GM21786 (cell line): ENCODE measurements around the gene SPACA4.
"Not testable (repeated sequence)": the region's sequence is repeated elsewhere in the genome, so short reads cannot be mapped to it uniquely, and the experiment has no call there.

Experiments used
- ATAC-seq: cut with Tn5 transposase; IDR thresholded peaks from one replicate; pipeline ENCODE4 v1.9.1; 2021; ENCODE audit not compliant: unreplicated experiment

Gene SPACA4

GRCh38 chr19:48606463-48607358 lies at the start of gene SPACA4:
Gene SPACA4 (plus strand): TSS chr19:48606742. CDS start chr19:48606979, 237 bp downstream.
- no peak for ATAC-seq

DNA sequence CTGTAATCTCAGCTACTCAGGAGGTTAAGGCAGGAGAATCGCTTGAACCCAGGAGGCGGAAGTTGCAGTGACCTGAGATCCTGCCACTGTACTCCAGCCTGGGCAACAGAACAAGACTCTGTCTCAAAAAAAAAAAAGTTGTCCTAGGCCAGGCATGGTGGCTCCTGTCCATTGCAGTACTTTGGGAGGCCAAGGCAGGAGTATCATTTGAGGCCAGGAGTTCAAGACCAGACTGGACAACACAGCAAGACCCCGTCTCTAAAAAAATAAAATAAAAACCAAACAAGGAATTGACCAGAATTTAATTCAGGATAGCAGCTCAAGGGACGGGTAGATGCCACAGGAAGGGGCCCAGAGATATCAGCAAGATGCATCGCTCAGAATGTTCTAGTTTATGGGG lies 49.7 kb upstream of the SPACA4 start:
- ATAC-seq = no peak

- no peak for ATAC-seq
These were observed 48.4 kb upstream of the SPACA4 start for GRCh38 chr19:48558018-48558684.

DNA sequence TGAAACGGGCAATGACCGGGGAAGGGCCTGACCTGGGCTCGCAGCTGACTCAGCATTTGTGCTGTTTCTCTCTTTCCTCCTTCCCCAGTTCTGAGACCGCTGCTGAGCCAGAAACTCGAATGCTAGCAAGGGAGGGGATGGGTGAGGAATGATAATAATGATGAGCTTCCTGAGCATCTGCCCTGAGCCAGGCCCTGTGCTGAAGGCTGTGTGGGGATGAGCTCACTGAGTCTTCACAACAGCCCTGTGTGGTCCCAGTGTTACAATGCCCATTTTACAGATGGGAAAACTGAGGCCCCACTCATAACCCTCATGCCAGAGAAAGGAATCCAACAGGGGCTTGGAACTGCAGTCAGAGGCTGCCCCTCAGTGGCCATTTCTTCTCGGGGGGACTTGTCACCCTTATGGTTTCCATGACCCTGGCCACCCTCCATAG lies 46.4 kb upstream of the SPACA4 start:
- ATAC-seq = no peak

DNA sequence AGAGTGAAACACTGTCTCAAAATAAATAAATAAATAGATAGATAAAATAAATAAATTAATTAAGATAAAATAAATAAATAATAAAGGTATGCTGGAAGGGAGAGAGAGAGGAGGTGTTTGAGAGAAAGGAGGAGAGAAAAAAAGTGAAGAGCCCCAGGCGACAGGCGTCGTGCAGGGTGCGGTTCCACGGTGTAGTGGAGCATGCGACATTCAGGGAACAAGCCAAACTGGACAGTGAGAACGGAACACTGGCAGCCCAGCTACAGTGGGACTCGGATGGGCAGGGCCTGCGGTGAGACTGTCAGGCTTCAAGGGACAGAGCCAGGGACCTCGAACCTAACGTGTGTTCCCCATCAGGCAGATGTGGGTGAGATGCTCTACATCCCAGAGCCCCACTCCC lies 45.1 kb upstream of the SPACA4 start:
- no peak for ATAC-seq

DNA sequence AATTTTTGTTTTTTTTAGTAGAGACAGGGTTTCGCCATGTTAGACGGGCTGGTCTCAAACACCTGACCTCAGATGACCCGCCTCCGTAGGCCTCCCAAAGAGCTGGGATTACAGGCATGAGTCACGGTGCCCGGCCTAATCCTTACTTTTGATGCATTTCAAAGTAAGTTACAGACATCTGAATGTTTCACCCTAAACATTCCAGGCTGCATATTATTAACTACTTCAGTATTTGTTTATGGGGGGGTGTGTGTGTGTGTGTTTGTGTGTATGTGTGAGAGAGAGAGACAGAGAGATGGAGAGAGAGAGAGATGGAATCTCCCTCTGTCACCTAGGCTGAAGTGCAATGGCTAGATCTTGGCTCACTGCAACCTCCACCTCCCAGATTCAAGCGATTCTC lies 41.5 kb upstream of the SPACA4 start:
- ATAC-seq = no peak

- ATAC-seq = no peak
These were observed 38.1 kb upstream of the SPACA4 start for GRCh38 chr19:48568345-48568886.

DNA sequence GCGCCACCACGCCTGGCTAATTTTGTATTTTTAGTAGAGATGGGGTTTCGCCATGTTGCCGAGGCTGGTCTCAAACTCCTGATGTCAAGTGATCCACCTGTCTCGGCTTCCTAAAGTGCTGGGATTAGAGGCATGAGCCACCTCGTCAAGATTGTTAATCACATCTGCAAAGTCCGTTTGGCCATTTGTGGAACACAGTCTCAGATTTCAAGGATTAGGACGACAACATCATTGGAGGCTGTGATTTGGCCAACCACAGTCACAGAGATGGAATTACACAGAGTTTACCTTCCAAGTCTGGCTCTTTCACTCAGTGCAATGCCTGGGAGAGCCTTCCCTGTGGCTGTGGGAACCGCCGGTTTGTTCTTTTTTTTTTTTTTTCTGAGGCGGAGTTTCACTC lies 36.7 kb upstream of the SPACA4 start:
- no peak for ATAC-seq

GRCh38 chr19:48571378-48572162 lies 35.0 kb upstream of the SPACA4 start:
- ATAC-seq = no peak

DNA sequence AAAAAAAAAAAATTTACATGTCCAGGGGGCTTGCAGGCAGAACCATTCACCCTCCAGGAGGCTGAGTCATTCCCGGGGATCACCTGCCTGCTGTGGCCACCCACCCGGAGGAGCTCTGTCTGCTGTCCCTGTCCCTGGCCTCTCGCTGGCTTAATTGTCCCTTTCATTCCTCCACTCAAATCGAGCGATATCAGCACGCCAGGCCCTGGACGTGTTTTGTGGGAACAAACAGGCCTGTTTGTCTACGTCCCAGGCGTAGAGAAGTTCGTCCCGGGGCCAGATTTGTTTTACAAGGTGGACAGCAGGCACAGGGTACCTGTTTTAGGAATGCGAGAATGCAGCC lies 33.4 kb upstream of the SPACA4 start:
- ATAC-seq = no peak

- no peak for ATAC-seq
These were observed 30.5 kb upstream of the SPACA4 start for GRCh38 chr19:48575931-48576622.

- not testable (repeated sequence) for ATAC-seq
These were observed 28.6 kb upstream of the SPACA4 start for GRCh38 chr19:48577908-48578307.

GRCh38 chr19:48578891-48579290 lies 27.7 kb upstream of the SPACA4 start:
- ATAC-seq = no peak

DNA sequence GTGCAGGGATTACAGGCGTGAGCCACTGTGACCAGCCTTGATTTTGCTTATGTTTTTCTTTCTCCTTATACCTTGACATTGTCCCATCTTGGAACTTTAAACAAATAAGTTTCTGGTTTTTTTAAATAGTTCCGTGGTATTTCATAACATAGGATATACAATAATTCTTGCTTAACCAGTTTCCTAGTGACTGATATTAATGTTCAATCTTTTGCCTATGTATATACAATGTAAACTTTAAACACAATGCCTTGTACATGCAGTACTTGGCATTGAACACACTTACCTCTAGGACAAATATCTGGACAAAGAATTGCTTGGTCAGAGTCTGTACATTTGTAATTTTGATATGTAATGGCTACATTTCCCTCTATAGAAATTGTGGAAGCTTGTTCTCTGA lies 24.4 kb upstream of the SPACA4 start:
- no peak for ATAC-seq

- ATAC-seq = no peak
These were observed 19.2 kb upstream of the SPACA4 start for GRCh38 chr19:48587387-48587786.

DNA sequence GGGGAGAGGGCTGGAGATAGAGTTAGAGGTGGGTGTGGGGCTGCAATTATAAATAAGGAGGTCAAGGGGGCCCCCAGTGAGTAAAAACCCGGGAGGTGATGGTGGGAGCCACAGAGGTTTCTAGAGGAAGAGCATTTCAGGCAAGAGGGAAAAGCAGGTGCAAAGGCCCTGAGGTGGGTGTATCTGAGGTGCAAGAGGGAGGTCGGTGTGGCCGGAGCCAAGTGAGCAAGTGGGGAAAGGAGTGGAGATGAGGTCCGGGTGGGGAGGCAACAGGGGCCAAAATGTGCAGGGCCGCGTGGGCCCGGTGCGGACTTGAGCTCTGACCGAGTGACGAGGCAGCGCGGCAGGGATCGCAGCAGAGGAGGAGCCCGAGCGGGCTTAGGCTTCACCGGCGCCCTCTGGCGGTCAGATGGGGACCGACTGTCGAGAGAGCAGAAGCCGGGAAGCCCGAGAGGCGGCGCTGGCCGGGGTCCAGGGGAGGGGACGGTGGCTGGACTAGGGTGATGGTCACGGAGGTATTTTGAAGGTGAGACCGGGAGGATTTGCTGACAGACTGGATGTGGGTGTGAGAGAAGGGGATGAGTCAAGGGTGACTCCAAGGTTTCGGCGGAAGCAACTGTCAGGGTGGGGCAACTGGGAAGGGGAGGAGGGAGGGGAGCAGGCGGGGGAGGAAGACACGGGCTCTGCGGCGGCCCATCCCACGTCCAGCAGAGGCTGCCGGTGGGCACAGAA lies 17.7 kb upstream of the SPACA4 start:
- no peak for ATAC-seq

GRCh38 chr19:48591021-48591420 lies 15.5 kb upstream of the SPACA4 start:
- no peak for ATAC-seq

GRCh38 chr19:48595171-48595570 lies 11.4 kb upstream of the SPACA4 start:
- ATAC-seq = no peak

DNA sequence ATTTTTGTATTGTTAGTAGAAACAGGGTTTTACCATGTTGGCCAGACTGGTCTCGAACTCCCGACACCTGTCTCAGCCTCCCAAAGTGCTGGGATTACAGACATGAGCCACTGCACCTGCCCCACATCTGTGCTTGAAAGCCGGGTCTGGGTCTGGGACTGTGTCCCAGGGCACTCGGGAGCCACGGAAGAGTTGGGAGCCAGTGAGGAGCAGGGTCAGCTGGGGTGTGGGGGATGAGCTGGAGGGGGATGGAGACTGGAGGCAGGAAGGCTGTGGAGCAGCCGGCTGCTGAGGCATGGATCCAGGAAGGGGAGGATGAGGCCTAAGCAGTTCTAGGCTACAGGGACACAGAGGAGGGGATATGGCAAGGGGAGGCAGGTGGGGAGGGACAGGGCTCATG lies 10.7 kb upstream of the SPACA4 start:
- no peak for ATAC-seq

- no peak for ATAC-seq
These were observed 10.3 kb upstream of the SPACA4 start for GRCh38 chr19:48596237-48596636.
